GM21381 (cell line): ENCODE results near the gene SIX1.

Experiments used
- ATAC-seq: cut with Tn5 transposase; IDR thresholded peaks from one replicate; pipeline ENCODE4 v1.9.1; 2021; ENCODE audit warnings: mild to moderate bottlenecking, moderate library complexity; ENCODE audit not compliant: unreplicated experiment

SIX1 gene

DNA sequence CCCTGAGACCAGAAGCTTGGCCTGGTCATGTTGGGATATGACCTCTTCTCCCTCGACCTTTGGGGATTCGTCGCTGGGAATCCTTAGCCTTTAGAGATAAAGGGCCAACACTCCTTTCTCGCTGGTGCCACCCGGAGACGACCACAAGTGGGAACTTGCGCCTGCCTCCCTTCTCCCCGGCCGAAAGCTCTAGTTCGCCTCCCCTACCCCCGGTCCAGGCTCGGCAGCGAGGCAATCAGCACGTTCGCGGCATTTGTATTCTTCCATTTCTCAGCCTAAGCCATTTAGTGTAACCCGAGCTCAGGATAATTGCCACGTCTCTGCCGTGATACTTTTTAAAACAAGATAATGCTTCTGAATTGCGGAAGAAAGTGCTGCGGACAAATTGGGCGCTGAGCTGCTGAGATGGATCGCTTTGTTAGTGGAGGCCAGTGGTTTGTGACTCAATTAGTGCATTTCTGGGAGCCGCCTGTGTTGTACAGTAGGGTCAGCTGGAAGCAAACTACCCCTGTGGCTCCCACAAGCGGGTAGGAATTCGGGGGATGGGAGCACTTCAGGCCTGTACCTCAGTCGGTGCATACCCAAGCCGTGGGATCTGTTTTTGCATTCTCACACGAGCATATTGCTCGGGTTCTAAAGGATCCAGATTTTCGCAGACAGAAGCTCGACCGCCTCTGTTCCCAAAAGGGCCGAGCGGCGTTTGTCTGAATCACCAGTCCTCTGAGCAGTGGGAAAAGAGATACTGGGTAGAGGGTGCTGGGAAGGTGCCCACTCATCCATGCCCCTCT, 6.8 kb upstream of the SIX1 start:
- ATAC-seq = no peak

DNA sequence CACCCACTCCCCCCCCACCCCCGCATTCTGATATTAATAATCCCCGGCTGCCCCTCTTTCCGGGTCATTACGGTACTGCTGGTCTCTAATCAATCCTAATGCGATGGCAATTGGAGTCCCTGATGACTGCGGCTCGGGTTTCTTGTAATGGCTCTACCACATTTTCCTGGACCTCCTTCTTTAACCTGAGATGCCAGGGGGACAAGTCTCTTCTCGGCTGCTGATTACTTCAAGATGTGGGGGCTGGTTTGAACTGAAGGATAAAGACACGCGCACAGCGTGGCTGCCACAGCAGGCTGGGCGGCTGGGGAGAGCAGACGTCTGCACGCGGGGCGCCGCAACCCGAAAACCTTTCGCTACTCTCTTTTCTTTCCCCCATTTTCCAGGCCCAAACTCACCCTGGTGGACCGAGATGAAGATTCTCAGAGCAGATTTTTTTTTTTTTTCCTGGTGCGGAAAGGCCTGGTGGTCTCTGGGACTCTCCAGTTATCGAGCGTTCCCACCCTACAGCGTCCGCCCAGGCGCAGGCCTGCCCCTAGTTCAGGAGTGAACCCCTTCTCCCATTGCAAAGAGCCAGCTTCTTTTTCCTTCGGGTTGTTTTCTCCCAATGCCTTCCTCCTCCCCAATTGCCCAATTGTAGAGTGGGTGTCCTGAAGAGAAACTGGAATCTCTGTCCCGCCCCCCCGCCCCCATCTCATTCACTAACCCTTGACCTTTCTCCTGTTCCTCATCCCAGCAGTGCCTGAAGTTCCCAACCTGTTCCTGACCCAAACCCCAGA, 6.0 kb upstream of the SIX1 start:
- no peak for ATAC-seq

DNA sequence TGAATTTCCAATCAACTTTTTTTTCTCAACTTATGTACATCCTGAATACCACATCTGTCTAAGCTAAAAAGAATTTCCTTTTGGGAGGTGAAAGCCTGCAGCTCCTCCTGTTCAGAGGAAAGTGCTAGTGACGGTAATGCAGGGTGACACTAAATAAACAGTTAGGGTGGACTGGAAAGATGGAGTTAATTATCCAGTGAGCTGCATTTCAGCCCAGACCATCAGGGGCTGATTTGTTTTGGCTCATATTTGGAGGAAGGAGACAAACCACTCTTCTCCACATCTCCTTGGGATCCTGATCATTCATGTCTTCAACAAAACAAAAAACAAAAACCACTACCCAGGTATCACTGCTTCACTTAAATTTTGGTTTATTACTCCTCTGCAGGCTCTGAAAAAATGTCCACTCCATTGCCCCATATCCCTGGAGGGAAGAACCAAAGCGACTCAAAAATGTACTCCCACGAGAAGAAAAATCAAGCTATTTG, 5.1 kb upstream of the SIX1 start:
- ATAC-seq = no peak

DNA sequence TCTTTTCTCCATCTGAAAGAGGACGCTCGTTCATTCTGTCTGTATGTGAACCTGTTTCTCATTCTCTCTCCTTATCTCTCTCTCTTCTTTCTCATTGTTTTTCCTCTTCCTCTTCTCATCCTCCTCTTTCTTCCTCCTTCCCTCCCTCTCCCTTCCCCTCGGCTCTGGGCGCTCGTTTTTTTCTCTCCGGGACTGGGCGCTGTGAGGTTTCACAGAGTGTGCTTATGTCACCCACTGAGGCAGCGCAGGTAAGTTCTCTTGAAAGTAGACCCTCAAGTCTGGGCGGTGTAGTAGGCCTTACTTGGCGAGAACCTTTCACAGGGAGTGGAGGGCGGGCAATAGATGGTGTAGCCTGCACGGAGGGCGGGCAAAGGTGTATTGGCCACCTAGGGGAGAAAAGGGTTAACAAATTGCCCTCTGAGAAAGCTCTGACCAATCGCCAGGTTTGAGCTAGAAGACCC, 4.5 kb upstream of the SIX1 start:
- ATAC-seq = no peak

DNA sequence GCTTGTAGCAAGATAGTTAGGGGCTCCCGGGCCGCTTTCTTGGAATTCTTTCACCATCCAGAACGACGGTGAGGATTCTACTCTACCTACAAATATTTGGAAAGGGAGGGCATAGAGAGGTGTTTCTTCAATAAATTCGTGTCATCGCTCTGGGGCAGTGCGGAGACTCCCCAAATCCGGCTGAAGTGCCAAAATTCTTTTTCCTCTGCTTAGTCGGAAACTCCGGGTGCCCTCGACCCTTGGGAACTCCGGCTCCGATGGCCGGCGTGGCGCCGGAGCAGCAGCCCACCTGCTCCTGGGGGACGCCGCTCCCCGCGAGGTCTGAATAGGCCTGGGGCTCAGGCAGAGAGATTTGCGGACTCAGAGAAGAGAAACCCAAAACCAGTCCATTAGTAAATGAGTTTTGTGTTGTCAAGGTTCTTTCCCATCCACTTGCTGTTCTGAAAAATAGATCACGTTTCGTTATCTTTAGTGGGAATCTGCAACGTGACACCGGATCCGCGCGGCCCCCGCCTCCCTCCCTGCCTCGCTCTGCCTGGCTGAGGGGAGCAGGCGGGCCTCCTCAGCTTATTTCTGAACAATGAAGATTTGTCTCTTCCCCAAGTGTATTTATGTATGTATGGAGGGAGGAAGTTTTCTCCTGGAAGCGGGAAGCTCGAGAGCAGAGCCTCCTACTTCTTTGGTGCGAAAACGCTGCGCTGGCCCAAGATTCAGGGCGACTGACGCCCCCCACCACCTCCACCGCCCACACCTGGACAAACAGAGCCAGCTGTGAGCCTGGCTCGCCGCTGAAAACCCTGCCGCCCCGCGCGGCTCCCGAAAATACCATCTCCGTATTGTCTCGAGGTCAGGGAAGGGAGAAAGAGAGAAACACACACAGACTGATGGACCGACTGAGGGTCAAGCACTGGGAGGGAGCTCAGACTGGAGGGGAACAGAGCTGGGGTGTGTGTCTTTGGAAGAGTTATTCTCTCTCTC, 3.7 kb upstream of the SIX1 start:
- no peak for ATAC-seq

DNA sequence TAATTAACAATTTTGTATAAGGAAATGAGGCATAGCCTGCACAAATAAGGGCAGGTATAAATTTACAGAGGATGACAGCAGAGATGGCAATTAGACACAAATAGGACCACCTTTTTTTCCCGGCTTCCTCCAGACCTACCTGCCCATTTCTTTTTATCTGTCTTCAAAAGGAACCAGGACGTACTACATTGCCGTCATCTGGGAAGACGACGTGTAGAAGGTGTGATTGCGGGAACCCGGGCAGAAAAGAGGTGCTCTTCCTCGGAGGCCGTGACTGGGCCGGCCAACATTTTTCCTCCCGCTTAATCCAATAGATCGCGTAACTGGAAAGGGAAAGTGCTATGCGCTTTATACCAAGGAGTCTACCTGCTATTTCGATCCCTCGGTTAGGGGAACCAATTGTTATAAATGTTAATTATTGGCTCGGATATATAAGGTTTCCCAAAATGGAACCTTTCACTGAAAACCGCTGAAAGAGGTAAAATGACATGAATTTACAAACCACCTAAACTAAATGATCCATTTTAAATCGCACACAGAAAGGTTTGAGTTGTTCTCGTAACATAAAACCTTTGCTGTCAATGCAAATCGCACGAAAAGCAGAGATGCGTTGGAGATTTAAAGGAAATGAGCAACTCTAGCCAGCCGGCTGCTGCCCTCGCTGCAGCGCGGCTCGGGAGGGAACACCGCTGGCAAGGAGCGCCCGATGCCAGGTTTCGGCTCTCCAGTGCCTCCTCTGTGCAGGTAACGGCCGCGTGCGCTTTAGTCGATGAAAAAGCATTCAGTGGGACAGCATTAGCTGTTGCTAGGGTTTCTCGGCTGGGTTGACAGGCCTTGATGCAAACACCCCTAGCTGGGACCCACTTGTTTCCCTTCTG, 2.8 kb upstream of the SIX1 start:
- no peak for ATAC-seq

DNA sequence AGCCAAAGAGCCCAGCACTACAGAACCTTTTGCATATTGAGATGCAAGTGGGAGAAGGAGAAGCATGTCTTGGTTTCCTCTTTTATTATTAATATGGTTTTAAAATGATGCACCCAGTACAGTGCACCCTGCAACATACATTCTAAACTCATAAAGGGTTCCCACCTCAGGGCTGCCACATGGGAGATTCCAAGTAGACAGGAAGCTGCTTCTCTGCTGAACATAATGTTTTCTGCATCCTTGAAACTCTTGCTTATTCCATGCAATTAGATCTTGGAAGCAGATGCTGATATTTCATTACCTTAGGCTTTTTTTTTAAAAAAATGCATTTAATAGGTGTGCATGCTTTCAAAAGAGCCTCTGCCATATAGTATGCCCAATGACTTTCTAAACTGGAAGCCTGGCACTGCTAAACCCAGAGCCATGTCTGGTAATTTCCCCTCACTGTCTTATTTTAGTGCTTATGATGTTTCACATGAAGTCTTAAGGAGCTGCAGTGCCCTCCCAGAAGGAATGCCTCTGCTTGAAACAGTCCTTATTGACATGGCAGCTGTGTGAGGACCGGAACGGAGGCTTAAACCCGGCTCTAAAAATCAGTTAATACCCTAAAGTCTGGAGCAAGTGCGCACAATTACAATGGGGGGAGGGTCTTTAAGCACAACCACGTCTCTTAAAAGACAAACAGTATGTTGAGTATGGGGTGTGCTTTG, 2.0 kb upstream of the SIX1 start:
- no peak for ATAC-seq

DNA sequence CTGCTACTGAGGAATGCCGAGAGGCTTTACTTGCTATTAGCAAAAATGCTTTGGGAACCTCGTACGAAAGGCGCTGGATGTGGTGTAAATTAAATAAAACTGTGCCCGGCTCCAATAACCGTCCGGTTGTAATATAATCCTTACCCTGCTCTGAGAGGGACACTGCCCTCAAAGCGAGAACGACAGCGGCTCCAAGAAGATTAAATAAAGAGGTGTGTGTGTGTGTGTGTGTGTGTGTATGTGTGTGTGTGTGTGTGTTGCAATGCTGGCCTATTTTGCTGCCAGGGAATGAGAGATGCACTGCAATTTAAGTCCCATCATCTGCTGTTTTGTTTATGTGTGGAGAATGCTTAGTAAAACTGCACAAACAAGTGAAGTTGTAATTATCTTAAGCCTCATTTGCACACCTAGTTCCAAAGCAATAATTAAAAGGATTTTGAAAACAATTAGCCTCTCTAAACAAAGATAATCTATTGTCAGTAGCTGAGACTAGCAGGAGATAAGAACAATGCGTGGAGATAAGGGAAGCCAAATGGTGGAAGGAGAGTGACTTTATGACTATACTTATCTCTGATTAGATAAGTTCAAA, 1.2 kb upstream of the SIX1 start:
- no peak for ATAC-seq

DNA sequence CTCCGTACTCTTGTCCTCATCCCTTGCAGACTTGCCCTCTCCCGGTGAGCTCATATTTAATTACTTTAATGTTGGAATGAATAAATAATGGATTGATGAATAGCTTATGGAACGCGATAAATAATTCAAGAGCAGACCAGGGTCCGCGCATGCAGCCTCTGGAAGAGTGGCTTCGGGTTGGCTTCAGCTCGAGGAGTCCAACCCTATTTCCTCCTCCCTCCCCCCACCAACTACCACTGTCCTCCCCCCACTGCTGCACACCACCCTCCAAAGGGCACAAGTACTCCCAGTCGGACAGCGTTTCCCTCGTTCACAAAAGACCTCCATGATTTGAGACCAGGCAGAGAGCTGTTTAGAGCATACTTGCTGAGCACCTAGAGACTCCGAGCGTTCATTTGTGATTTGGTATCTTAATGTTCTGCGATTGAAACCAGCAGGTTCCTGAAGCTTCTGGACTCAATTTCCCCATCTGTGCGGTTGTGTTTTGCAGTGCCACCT, 647 bp upstream of the SIX1 start:
- no peak for ATAC-seq

DNA sequence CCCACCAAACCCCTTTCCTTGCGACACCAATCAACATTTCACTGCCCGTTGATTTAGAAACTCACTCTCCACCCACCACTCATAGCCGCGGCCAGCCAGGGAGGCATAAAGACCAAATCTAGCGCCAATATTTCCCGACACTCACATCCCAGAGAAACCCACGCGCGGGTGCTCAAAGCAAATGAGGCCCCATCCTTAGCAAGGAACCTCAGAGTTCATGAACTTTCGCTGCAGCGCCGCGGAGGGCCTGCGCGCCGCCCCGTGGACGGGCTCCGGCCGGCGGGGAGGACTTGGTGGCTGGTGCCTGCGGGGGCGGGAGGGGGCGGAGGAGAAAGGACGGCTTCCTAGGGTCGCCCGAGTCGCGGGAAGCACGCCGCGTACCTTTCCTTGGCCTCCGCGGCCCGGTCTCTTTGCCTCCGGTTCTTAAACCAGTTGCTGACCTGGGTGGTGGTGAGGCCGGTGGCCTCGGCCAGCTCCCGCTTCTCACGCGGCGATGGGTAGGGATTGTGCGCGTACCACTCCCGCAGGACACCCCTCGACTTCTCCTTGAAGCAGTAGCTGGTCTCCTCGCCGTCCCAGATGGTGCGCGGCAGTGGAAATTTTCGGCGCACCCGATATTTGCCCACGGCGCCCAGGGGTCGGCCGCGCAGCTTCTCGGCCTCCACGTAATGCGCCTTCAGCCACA, 886 bp downstream of the SIX1 start:
- no peak for ATAC-seq

DNA sequence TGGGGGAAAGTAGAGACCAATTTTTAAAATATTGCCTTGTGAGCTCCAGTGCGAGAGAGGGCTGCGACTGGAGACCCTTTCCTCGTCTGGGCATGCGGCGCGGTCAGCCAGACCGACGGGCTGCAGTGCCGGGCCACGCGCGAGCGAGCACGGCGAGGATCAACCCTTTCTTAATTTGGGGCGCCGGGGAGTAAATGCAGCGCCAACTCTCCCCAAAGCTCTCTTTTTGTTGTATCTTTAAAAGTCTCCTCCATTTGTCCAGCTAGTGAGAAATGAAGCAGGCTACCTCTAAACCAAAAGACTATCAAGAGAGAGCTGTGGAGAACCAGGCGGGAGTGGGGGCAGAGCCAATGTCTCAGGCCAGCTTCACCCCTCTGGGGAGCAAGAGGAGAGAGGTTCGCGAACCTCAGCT, 1.4 kb downstream of the SIX1 start:
- no peak for ATAC-seq

DNA sequence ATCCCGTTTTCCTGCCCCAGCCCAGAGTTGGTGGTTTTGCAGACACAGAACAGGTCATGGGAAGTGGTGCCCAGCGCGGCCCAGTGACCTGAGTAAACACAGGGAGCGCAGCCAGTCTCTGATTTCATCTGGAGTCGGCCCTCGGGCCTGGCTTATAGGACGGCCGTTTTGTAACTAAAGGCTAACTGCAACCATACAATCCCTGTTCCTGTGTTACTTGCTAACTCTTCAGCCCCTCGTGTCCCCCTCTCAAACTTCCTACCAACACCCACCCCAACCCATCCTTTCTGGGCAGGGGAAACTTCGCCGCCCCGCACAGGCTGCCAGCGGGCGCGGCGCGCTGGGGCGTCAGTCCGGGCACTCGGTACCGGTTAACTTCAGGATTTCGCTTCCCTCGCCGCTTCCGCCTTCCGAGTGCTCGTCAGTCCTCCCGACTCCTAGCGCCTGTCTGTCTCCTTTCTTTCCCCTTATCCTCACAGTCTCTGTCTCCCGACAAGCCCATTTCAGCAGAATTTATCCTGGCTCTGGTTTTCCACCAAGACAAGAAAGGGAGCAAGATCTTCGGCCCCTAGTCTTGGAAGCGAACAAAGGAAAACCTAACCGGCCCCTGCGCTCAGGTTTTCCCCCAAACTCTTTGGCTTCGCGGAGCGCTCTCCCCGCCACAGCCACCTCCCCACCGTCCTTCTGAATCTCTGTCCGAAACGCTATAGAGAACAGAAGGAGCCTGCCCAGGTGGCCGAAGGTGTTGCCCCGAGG, 2.0 kb downstream of the SIX1 start:
- ATAC-seq = no peak

DNA sequence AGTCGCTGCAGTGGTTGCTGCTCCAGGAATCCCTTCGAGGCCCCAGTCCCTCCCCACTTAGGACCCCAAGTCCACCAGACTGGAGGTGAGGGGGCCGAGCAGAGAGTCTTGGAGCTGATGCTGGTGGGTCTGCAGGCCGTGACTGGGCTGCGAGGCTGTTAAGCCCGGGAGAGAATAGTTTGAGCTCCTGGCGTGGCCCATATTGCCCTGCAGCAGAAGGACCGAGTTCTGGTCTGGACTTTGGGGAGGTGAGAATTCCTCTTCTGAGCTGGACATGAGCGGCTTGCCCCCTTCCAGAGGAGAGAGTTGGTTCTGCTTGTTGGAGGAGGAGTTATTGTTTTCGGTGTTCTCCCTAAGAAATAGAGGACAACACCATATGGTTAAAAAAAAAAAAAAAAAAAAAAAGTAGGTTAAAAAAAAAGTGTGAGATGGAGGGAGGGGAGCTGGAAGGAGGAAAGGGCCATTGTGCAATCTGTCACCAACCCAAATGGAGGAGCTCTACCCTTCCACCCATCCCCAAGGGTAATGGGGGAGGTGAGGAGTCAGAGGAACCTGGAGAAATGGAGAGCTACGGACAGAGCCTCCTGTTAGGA, 3.0 kb downstream of the SIX1 start:
- ATAC-seq = no peak

DNA sequence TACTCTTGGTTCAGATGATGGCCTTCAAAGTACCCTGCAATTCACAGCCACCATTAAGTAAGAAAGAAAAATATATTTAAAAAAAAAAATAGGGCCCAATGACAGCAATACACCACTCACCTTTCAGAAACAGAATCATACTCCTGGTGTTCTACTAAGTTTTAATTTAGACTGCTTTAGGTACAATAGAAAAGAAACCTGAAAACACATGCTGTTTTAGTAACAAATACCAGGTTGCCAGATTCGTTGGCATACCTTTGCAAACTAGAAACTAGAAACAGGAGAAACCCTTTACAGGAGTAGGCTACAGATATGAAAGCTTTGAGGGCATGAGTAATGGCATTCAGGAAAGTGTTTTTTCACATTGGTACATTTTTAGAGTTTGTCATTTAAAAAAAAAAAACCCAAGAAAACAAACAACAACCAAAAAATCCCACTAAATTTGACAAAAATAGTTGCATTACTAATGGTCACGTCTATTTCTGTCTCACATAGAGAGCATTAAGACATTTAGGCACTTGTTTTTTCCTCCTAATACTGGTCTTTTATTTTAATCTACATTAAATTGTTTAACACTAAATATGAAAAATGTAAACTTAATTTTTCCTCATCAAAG, 4.0 kb downstream of the SIX1 start:
- ATAC-seq = no peak

DNA sequence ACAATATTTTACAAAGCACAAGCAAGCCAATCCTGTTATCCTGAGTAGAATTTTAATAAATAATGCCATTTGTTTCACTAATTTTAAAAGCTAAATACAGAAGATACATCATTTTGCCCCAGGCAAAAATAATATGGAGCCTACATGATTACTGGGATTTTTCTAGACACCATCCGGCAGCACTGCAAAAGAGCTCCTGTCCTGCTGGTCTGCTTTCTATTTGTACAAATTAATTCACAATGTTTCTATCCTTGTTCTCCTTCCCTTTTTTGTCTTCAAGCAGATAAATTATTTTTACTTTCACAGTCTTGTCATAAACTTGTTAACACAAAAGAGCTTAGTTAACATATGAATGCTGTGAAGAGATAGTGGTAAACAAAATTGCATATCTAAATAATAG, 4.6 kb downstream of the SIX1 start:
- no peak for ATAC-seq

DNA sequence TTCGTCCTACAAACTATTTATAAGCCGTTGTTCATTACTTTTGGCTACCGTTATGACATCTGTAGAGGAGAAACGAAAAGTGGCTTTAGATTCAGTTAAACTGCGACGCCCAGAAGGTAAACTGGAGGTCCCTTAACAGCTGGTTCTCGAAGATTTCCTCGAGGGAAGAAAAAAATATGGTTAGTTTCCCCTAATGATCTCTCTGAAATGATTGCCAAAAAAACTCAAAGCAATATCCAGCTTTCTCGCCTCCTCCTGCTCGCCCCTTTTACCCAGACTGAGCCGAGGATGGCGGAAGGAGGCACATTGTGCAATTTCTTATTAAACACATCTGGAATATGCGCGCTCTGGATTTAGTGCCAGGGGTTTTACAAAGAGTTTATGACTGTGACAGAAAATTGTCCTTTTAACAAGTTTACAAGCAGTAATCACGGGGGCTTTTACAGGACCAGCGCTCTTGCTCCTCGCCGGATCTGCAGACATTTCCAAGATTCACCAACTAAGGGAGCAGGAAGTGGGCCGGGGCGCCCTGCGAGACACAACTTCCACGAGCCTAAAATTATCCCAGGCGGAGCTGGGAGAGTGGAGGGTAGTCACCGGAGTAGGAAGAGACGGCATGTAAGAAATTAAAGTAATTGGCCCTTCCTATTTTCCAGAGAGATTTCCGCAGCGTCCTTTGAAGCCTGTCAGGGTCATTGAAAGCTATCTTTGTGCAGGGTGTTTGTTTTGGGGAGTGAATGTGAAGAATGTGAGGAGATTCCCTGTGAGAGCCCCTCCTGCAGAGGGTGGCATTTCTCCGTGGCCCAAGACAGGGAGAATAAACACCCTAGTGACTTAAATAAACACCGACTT, 5.6 kb downstream of the SIX1 start:
- ATAC-seq = no peak
